Transverse colon (tissue), 4 donors: ENCODE data around the gene HOXC12. TPM values are rescaled to one million over a fixed set of nuclear protein-coding genes. Genes with fewer than 3 reads are reported as not detected.

Experiments used
- DNase-seq: peaks from one replicate; pipeline ENCODE4 v3.0.0-alpha.2; 2019
- H3K27ac ChIP-seq, 4 donors: fragments of 200-600 bp; sonication (generic); 2 replicates each; pipeline ENCODE4 v1.5.1; 2016 to 2018; ENCODE audit warnings: inconsistent platforms in 4 of 4
- H3K27me3 ChIP-seq: fragments of 200-600 bp; sonication (generic); 2 replicates; pipeline ENCODE4 v1.5.1; 2017; ENCODE audit warnings: inconsistent platforms
- H3K36me3 ChIP-seq, 4 donors: fragments of 200-600 bp; sonication (generic); 2 replicates each; pipeline ENCODE4 v1.5.1; 2017 to 2019; ENCODE audit warnings: inconsistent platforms in 4 of 4
- H3K4me1 ChIP-seq, 4 donors: fragments of 200-600 bp; sonication (generic); 2 replicates each; pipeline ENCODE4 v1.5.1; 2017 to 2020; ENCODE audit warnings: inconsistent platforms in 4 of 4
- H3K4me3 ChIP-seq, 4 donors: fragments of 200-600 bp; sonication (generic); 1 replicate in 1 of 4; 2 replicates in 3 of 4; pipeline versions ENCODE4 v1.5.1 to v1.6.1; 2017 to 2019; ENCODE audit warnings: inconsistent platforms in 4 of 4
- H3K9me3 ChIP-seq, 2 donors: fragments of 200-600 bp; sonication (generic); 2 replicates each; pipeline ENCODE4 v1.5.1; 2017 to 2019; ENCODE audit warnings: inconsistent platforms in 2 of 2
- CTCF ChIP-seq, 5 experiments: fragments of 200-600 bp in 3 of 5; fragments of 450-650 bp in 2 of 5; sonication (generic) in 3 of 5; IDR thresholded peaks; 1 replicate in 2 of 5; 2 replicates in 3 of 5; pipeline ENCODE4 v1.5.1; 2016 to 2017; ENCODE audit warnings: antibody characterized with exemption in 5 of 5, inconsistent platforms in 3 of 5, mild to moderate bottlenecking in 2 of 5, moderate library complexity in 1 of 5
- EP300 ChIP-seq: sonication (generic); formaldehyde crosslinking; IDR thresholded peaks from one replicate; pipeline ENCODE4 v1.6.1; 2017; ENCODE audit warnings: antibody characterized with exemption, low read depth
- POLR2A ChIP-seq: fragments of 450-650 bp; IDR thresholded peaks from one replicate; pipeline ENCODE4 v1.6.1; 2016; ENCODE audit warnings: antibody characterized with exemption, mild to moderate bottlenecking, moderate library complexity
- POLR2AphosphoS5 ChIP-seq, 3 donors: sonication (generic); formaldehyde crosslinking; IDR thresholded peaks; one replicate each; pipeline ENCODE4 v1.6.1; 2016; ENCODE audit warnings: antibody characterized with exemption in 3 of 3
- WGBS, 2 donors: methylation state at CpG; one replicate each; pipeline ENCODE4 v1.1.5; 2018; ENCODE audit warnings: low coverage in 1 of 2; 5-methylcytosine and 5-hydroxymethylcytosine counted together
- in situ Hi-C, 4 donors: fragments of 200-750 bp; cut with MboI; loops; one replicate each; pipeline versions ENCODE4 v1.15.0 to v1.15.1; 2017; ENCODE audit warnings: low sequenced_read_pairs in 3 of 4, low pct_ligation_motif_present in 1 of 4, low pct_unique_long_range_greater_than_20kb in 1 of 4
- intact Hi-C: fragments of 100-400 bp; cut with DNase I; formaldehyde crosslinking; loops from one replicate; pipeline ENCODE4 v1.15.1; 2023; ENCODE audit warnings: low total_unique reads
- total RNA-seq, 4 donors: library from RNA; depleted of rRNA; stranded (reverse); fragments of >200 nt; gene quantifications; one replicate each; pipeline ENCODE4 v1.1.0, GENCODE V29; 2016

HOXC12 gene
- total RNA-seq, 4 donors from 2014 or later = not detected

- no peaks in the 10 kb centered on the region for H3K9me3 ChIP-seq
- H3K4me1 ChIP-seq = no peaks in the 10 kb centered on the region
- H3K27ac ChIP-seq = no peak overlapping the region
- intact Hi-C loops (no loop called here), in situ Hi-C loops (no loop called here)
- H3K27me3 ChIP-seq = peaks cover 100% of the 10 kb centered on the region
- TF ChIP-seq EP300 (no peak), POLR2AphosphoS5 (IDR thresholded peaks at IDR 0.05) (no peak)
- H3K36me3 ChIP-seq = no peaks in the 10 kb centered on the region
- no peak overlapping the region for H3K4me3 ChIP-seq
- WGBS, 2 donors = 20 to 28% methylated on average over 1 to 4 of the region's 4 CpGs
- DNase-seq = no peak
Measured at GRCh38 chr12:53944209-53944608, 10.5 kb upstream of the HOXC12 start.

DNA sequence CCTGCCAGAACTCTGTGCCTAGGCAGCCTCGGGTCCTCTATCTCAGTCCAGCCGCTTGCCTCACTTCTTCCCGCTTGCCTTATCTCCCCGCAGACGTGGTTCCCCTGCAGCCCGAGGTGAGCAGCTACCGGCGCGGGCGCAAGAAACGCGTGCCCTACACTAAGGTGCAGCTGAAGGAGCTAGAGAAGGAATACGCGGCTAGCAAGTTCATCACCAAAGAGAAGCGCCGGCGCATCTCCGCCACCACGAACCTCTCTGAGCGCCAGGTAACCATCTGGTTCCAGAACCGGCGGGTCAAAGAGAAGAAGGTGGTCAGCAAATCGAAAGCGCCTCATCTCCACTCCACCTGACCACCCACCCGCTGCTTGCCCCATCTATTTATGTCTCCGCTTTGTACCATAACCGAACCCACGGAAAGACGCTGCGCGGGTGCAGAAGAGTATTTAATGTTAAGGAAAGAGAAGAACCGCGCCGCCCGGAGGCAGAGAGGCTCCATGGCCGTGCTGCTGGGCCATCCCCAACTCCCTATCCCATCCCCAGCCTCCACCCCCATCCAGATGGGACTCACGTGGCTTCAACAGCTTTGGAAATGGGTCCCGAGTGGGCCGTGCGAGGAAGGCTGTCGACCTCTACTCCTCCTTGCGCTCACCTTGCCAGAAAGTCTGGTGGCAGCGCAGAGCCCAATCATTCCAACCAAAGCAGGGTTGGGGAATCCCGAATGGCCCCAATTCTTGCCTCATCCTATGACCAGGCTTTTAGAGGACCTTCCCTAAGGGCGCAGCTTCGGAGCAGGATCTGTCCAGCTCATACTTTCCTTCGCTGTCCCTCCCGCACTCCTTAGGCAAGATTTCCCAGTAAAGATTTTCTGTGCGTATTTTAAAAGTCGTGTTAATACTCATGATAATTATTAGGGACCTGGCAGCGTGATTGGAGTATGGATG lies 9.5 kb upstream of the HOXC12 start:
- intact Hi-C loops (no loop called here), in situ Hi-C loops (no loop called here)
- TF ChIP-seq EP300 (no peak), POLR2AphosphoS5 (IDR thresholded peaks at IDR 0.05) (no peak), CTCF (IDR thresholded peaks at IDR 0.05) (no peak), POLR2A (no peak)
- H3K27me3 ChIP-seq = peaks cover 100% of the 10 kb centered on the region
- 16 to 31% methylated on average over 13 to 51 of the region's 51 CpGs for WGBS, 2 donors
- no peaks in the 10 kb centered on the region for H3K9me3 ChIP-seq
- no peak for DNase-seq
- no peaks in the 10 kb centered on the region for H3K4me1 ChIP-seq
- H3K4me3 ChIP-seq = no peak overlapping the region
- H3K27ac ChIP-seq = no peak overlapping the region
- no peaks in the 10 kb centered on the region for H3K36me3 ChIP-seq

DNA sequence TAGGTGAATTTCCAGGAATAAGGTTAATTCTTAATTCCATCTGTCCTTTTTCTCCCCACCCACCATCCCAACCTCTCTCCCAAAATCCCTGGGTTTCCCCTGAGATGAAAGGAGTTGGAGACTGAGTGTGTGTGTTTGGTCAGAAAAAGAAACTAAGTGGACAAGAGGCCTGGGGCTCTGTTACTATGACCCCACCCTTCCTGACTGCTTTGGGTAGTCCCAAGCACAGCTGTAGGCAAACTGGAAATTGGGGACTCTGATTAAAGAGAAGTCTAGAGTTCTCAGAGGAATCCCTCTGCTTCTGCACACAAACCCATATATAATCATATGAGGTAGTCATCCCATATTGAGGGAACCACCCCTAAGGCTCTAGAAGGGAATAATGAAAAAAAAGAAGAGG lies 7.0 kb upstream of the HOXC12 start:
- Histone ChIP-seq H3K36me3 (no peaks in the 10 kb centered on the region), H3K4me3 (no peak overlapping the region), H3K27ac (no peak overlapping the region), H3K27me3 (peaks cover 100% of the 10 kb centered on the region), H3K4me1 (no peaks in the 10 kb centered on the region), H3K9me3 (no peaks in the 10 kb centered on the region)
- intact Hi-C loops (no loop called here), in situ Hi-C loops (no loop called here)
- TF ChIP-seq POLR2AphosphoS5 (IDR thresholded peaks at IDR 0.05) = no peak
- TF ChIP-seq POLR2A = no peak
- TF ChIP-seq EP300 = no peak
- no peak for TF ChIP-seq CTCF (IDR thresholded peaks at IDR 0.05)
- DNase-seq = no peak

- WGBS, 2 donors = 52 to 100% methylated on average over 1 to 9 of the region's 9 CpGs
- DNase-seq = no peak
- in situ Hi-C loops = no loop called here
Measured at GRCh38 chr12:53948650-53949593, 5.8 kb upstream of the HOXC12 start.

More at GRCh38 chr12:53948650-53949593, 5.8 kb upstream of the HOXC12 start:
- Histone ChIP-seq H3K4me1 (no peaks in the 10 kb centered on the region), H3K4me3 (no peak overlapping the region), H3K36me3 (no peaks in the 10 kb centered on the region), H3K27me3 (peaks cover 100% of the 10 kb centered on the region), H3K27ac (no peak overlapping the region), H3K9me3 (no peaks in the 10 kb centered on the region)
- intact Hi-C loops = no loop called here
- no peak for TF ChIP-seq POLR2AphosphoS5 (IDR thresholded peaks at IDR 0.05)
- TF ChIP-seq EP300 = no peak
- TF ChIP-seq CTCF (IDR thresholded peaks at IDR 0.05) = no peak
- no peak for TF ChIP-seq POLR2A
